Measurements from ENCODE around the gene CAPSL.
A peak's percentile ranks its signal among the peaks of the same experiment; 100 is the strongest.

CAPSL gene

GRCh38 chr5:35924122-35924949, 14.1 kb downstream of the CAPSL start:
- no peak for TF ChIP-seq CTCF (conservative IDR thresholded peaks at IDR 0.05)
- H3K27ac ChIP-seq = no peak overlapping the region

- peak; percentile 64 for TF ChIP-seq CTCF (conservative IDR thresholded peaks at IDR 0.05)
- no peak overlapping the region for H3K27ac ChIP-seq
Measured at GRCh38 chr5:35922468-35922867, 16.0 kb downstream of the CAPSL start.

GRCh38 chr5:35921930-35922329, 16.5 kb downstream of the CAPSL start:
- no peak overlapping the region for H3K27ac ChIP-seq
- TF ChIP-seq CTCF (conservative IDR thresholded peaks at IDR 0.05) = no peak

GRCh38 chr5:35920890-35921289, 17.5 kb downstream of the CAPSL start:
- no peak for TF ChIP-seq CTCF (conservative IDR thresholded peaks at IDR 0.05)
- no peak overlapping the region for H3K27ac ChIP-seq

DNA sequence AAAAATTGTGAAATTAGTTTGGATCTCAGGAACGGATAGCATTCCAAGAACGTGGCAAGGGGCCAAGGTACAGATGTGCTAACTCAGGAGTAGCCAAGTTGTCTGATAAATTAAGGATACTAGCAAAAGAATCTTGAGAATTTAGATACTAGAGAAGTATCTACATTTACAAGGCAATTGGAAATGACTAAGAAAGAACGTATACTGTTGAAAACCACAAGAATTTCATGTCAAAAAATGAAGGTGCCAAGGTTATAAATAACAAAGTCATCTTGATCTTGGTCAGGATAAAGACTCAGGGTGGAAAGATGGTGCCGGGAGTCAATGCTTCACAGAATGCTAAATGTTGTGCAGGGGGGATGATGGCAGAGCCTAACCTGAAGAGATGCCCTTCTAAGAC, 19.2 kb downstream of the CAPSL start:
- no peak for TF ChIP-seq CTCF (conservative IDR thresholded peaks at IDR 0.05)
- H3K27ac ChIP-seq = no peak overlapping the region

DNA sequence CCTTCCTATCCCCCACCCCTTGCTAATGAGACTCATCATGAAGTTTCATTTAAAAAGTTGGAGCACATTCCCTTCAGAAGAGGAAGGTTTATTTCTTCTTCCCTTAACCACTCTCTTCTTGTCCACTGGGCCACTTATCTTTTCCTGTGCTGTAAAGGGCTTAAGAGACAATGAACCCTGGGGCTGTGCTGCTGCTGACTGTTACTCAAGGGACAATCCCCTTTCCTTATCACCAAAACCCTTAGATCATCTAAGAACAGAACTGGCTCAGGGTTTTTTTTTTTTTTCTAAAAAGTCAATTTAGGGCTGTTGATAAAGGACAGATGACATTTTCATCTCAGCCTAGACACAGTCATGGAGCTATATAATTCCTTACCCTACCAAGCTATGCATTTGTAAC, 29.6 kb downstream of the CAPSL start:
- TF ChIP-seq CTCF (conservative IDR thresholded peaks at IDR 0.05) = no peak
- no peak overlapping the region for H3K27ac ChIP-seq

DNA sequence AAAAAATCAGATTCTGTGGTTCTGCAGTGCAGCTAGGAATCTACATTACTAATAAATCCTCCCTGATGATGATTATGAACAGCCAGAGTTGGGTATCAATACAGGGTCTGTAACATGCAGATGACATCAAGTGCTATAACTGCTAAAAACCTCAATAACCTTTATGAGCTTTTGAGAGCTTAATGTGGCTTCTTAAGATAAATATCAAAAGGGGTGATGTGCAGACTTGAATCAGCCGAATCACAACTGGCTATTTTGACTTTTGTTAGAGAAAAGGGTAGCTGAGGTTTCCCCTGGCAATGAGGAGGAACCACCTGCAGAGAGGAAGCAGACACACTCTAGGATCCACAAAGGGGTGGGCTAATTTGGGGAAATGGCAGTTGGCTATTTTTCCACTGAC, 30.2 kb downstream of the CAPSL start:
- no peak for TF ChIP-seq CTCF (conservative IDR thresholded peaks at IDR 0.05)
- no peak overlapping the region for H3K27ac ChIP-seq
